A549 (cell line): ENCODE data around the gene HMMR. TPM values are rescaled to one million over a fixed set of nuclear protein-coding genes. Genes with fewer than 3 reads are reported as not detected.
"Not testable (repeated sequence)": the region's sequence is repeated elsewhere in the genome, so short reads cannot be mapped to it uniquely, and the experiment has no call there.

Experiments used
- ATAC-seq, 2 experiments: fragments of 200-7000 bp in 1 of 2; fragments of >200 bp in 1 of 2; cut with Nextera tagmentation in 1 of 2; cut with Tn5 transposase in 1 of 2; 3 replicates each; pipeline versions ENCODE4 v1.8.0 to v1.9.1; 2018 to 2020; ENCODE audit warnings: mild to moderate bottlenecking in 1 of 2, moderate library complexity in 1 of 2
- CTCF ChIA-PET: fragments of 300-600 bp; sonication (Branson Sonifier 250); formaldehyde crosslinking; extraction: SDS; loops from one replicate; lab custom pipeline; 2021; ENCODE audit warnings: antibody characterized with exemption, inconsistent platforms; lab: Yijun Ruan, JAX
- POLR2A ChIA-PET: fragments of 350-600 bp; formaldehyde crosslinking; extraction: SDS; loops from one replicate; lab custom pipeline; 2021; ENCODE audit warnings: antibody characterized with exemption, inconsistent platforms; lab: Yijun Ruan, JAX
- DNase-seq, 2 experiments: peaks; one replicate each; pipeline versions ENCODE4 v3.0.0 to v3.0.0-alpha.2; 2011 to 2016; ENCODE audit warnings: low read depth in 1 of 2, low spot score in 1 of 2
- FAIRE-seq: peaks from 2 replicates; lab custom pipeline; 2011; peaks lifted over from hg19 to GRCh38; lab: Jason Lieb, UNC
- H3K27ac ChIP-seq, 2 experiments: fragments of >200 bp; sonication (Bioruptor Twin); formaldehyde crosslinking; 3 replicates each; pipeline ENCODE4 v1.5.1; 2016 to 2017
- H3K4me1 ChIP-seq: fragments of >200 bp; sonication (Bioruptor Twin); formaldehyde crosslinking; 3 replicates; pipeline ENCODE4 v1.6.1; 2016
- H3K4me2 ChIP-seq: fragments of >200 bp; sonication (Bioruptor Twin); formaldehyde crosslinking; 3 replicates; pipeline ENCODE4 v1.6.1; 2016
- H3K4me3 ChIP-seq: fragments of >200 bp; sonication (Bioruptor Twin); formaldehyde crosslinking; 3 replicates; pipeline ENCODE4 v1.5.1; 2016
- H3K9me3 ChIP-seq: fragments of >200 bp; sonication (Bioruptor Twin); formaldehyde crosslinking; 3 replicates; pipeline ENCODE4 v1.6.1; 2016
- ATOH8 ChIP-seq: fragments of 250-450 bp; sonication (Bioruptor Pico); IDR thresholded peaks from 2 replicates; pipeline ENCODE4 v1.5.0; 2020; ENCODE audit warnings: low read depth, mild to moderate bottlenecking, moderate library complexity
- BCL3 ChIP-seq: fragments of >200 bp; sonication (Bioruptor Twin); formaldehyde crosslinking; IDR thresholded peaks from 3 replicates; pipeline ENCODE4 v1.6.1; 2016
- CEBPB ChIP-seq, 2 experiments: fragments of >200 bp in 1 of 2; sonication (Bioruptor Twin) in 1 of 2; formaldehyde crosslinking in 1 of 2; IDR thresholded peaks; 2 replicates each; pipeline ENCODE4 v1.6.1; 2012 to 2016
- EP300 ChIP-seq, 2 experiments: fragments of >200 bp; sonication (Bioruptor Twin); formaldehyde crosslinking; IDR thresholded peaks; 2 replicates in 1 of 2; 3 replicates in 1 of 2; pipeline ENCODE4 v1.6.1; 2016 to 2017
- ESRRA ChIP-seq: fragments of 150-350 bp; IDR thresholded peaks from 2 replicates; pipeline ENCODE4 v1.6.1; 2014; ENCODE audit warnings: mild to moderate bottlenecking, low read length, borderline replicate concordance
- FOSL2 ChIP-seq, 2 experiments: fragments of 450-650 bp in 1 of 2; fragments of >200 bp in 1 of 2; sonication (Bioruptor Twin) in 1 of 2; formaldehyde crosslinking; IDR thresholded peaks; 2 replicates each; pipeline versions ENCODE4 v1.5.0 to v1.6.1; 2016 to 2020; ENCODE audit warnings: mild to moderate bottlenecking in 1 of 2, moderate library complexity in 1 of 2
- FOXS1 ChIP-seq: fragments of 250-450 bp; sonication (Bioruptor Pico); IDR thresholded peaks from 2 replicates; pipeline ENCODE4 v1.5.0; 2020; ENCODE audit warnings: mild to moderate bottlenecking, moderate library complexity
- HES2 ChIP-seq: fragments of >200 bp; sonication (Bioruptor Twin); formaldehyde crosslinking; IDR thresholded peaks from 2 replicates; pipeline ENCODE4 v1.6.1; 2016
- HMGXB4 ChIP-seq: fragments of 250-450 bp; sonication (Bioruptor Pico); IDR thresholded peaks from 2 replicates; pipeline ENCODE4 v1.5.0; 2021; ENCODE audit warnings: mild to moderate bottlenecking, moderate library complexity, borderline replicate concordance
- HOXB13 ChIP-seq: fragments of 250-450 bp; sonication (Bioruptor Pico); IDR thresholded peaks from 2 replicates; pipeline ENCODE4 v1.5.0; 2020; ENCODE audit warnings: low read depth, mild to moderate bottlenecking, moderate library complexity
- HOXB5 ChIP-seq: fragments of 250-450 bp; sonication (Bioruptor Pico); IDR thresholded peaks from 2 replicates; pipeline ENCODE4 v1.5.0; 2020; ENCODE audit warnings: mild to moderate bottlenecking, moderate library complexity
- JUN ChIP-seq, 2 experiments: fragments of >200 bp; sonication (Bioruptor Twin); formaldehyde crosslinking; IDR thresholded peaks; 2 replicates in 1 of 2; 3 replicates in 1 of 2; pipeline ENCODE4 v1.6.1; 2016 to 2017
- KDM1A ChIP-seq: fragments of 200-600 bp; sonication (generic); IDR thresholded peaks from 2 replicates; pipeline ENCODE4 v1.6.1; 2016; ENCODE audit warnings: low read depth, mild to moderate bottlenecking
- MAFK ChIP-seq: fragments of 450-650 bp; IDR thresholded peaks from 2 replicates; pipeline ENCODE4 v1.6.1; 2014; ENCODE audit not compliant: partially characterized antibody
- MAZ ChIP-seq: fragments of 150-350 bp; IDR thresholded peaks from 2 replicates; pipeline ENCODE4 v1.6.1; 2014; ENCODE audit warnings: antibody characterized with exemption, low read depth, low read length, borderline replicate concordance
- NFE2L2 ChIP-seq: fragments of 150-350 bp; conservative IDR thresholded peaks from 2 replicates; pipeline ENCODE4 v1.6.1; 2014; ENCODE audit warnings: low read length
- NPAS2 ChIP-seq: fragments of 250-450 bp; sonication (Bioruptor Pico); IDR thresholded peaks from 2 replicates; pipeline ENCODE4 v1.8.0; 2022; ENCODE audit warnings: mild to moderate bottlenecking, moderate library complexity, borderline replicate concordance
- PHF8 ChIP-seq: fragments of 200-600 bp; sonication (generic); IDR thresholded peaks from 2 replicates; pipeline ENCODE4 v1.6.1; 2016; ENCODE audit warnings: low read depth, mild to moderate bottlenecking, antibody characterized with exemption, moderate library complexity, borderline replicate concordance
- POLR2A ChIP-seq: IDR thresholded peaks from 2 replicates; pipeline ENCODE4 v1.6.1; 2012; ENCODE audit warnings: mild to moderate bottlenecking, low read length
- RARB ChIP-seq: fragments of 250-450 bp; sonication (Bioruptor Pico); IDR thresholded peaks from 2 replicates; pipeline ENCODE4 v1.8.0; 2021; ENCODE audit warnings: mild to moderate bottlenecking, moderate library complexity
- RCOR1 ChIP-seq: fragments of 150-350 bp; IDR thresholded peaks from 2 replicates; pipeline ENCODE4 v1.6.1; 2014; ENCODE audit warnings: antibody characterized with exemption, low read length, low read depth
- ZSCAN20 ChIP-seq: fragments of 250-450 bp; sonication (Bioruptor Pico); IDR thresholded peaks from 2 replicates; pipeline ENCODE4 v1.8.0; 2022; ENCODE audit warnings: mild to moderate bottlenecking, moderate library complexity
- WGBS: methylation state at CpG from one replicate; pipeline ENCODE4 v1.1.6; 2017; ENCODE audit errors: missing lambda C conversion rate; 5-methylcytosine and 5-hydroxymethylcytosine counted together
- polyA plus RNA-seq, 4 experiments: library from polyadenylated mRNA; depleted of rRNA in 3 of 4; stranded (reverse); fragments of >200 nt; fragmentation: RNase III in 1 of 4; extraction: RNeasy Plus Mini Kit Qiagen cat#74134 plus additional on column Dnase treatment in 1 of 4; gene quantifications; 2 replicates in 3 of 4; 3 replicates in 1 of 4; pipeline ENCODE4 v1.2.3, GENCODE V29; 2011 to 2017

HMMR gene
- polyA plus RNA-seq, 2 of the 4 experiments (the other 2 are of a cell fraction): 34.0 to 66.0 TPM

- Histone ChIP-seq H3K4me3 (no peak overlapping the region), H3K4me1 (peaks cover 13% of the 10 kb centered on the region; the same call in 2 of the 3 replicates), H3K27ac (no peak overlapping the region), H3K4me2 (no peak overlapping the region), H3K9me3 (no peaks in the 10 kb centered on the region)
- POLR2A ChIA-PET: no interaction called here
- TF ChIP-seq NFE2L2: no peak
- TF ChIP-seq ZSCAN20 (CRISPR knock-in tag): no peak
- no peak for TF ChIP-seq ATOH8 (CRISPR knock-in tag)
- no peak for TF ChIP-seq KDM1A
- no peak for TF ChIP-seq HOXB5 (CRISPR knock-in tag)
- TF ChIP-seq RARB: no peak
- no peak for TF ChIP-seq EP300 (IDR thresholded peaks at IDR 0.05)
- no peak for TF ChIP-seq HOXB13
- TF ChIP-seq RCOR1: no peak
- no peak for TF ChIP-seq ESRRA
- TF ChIP-seq CEBPB (IDR thresholded peaks at IDR 0.05): no peak
- no peak for TF ChIP-seq NPAS2 (CRISPR knock-in tag)
- TF ChIP-seq POLR2A: no peak
- no peak for TF ChIP-seq BCL3
- TF ChIP-seq FOXS1 (CRISPR knock-in tag): no peak
- TF ChIP-seq JUN (IDR thresholded peaks at IDR 0.05): no peak
- TF ChIP-seq FOSL2 (IDR thresholded peaks at IDR 0.05): no peak
- TF ChIP-seq FOSL2 (CRISPR knock-in tag; IDR thresholded peaks at IDR 0.05): no peak
- TF ChIP-seq HMGXB4 (CRISPR knock-in tag): no peak
- DNase-seq (no peak), FAIRE-seq (no peak), ATAC-seq (no peak)
- CTCF ChIA-PET: no interaction called here
- 88% methylated on average over 1 of the region's 1 CpG for WGBS
Observed at GRCh38 chr5:163453705-163454104, 6.7 kb upstream of the HMMR start.

GRCh38 chr5:163455406-163455805 is 5.0 kb upstream of the HMMR start:
- POLR2A ChIA-PET: interaction anchor here (0.6 kb wide), 1 partner anchor 48 kb away, joined by 4 read pairs; no protein-coding TSS in a partner anchor

GRCh38 chr5:163456029-163456589 is 4.3 kb upstream of the HMMR start:
- Histone ChIP-seq H3K9me3 (no peaks in the 10 kb centered on the region), H3K4me2 (no peak overlapping the region), H3K4me1 (peaks cover 13% of the 10 kb centered on the region; the same call in 2 of the 3 replicates), H3K27ac (no peak overlapping the region), H3K4me3 (no peak overlapping the region)
- POLR2A ChIA-PET: no interaction called here
- no peak for FAIRE-seq
- ATAC-seq: no peak
- 86% methylated on average over 2 of the region's 2 CpGs for WGBS
- TF ChIP-seq HOXB13 (no peak), PHF8 (no peak), MAZ (no peak), MAFK (peak; percentile 28), HES2 (no peak)
- CTCF ChIA-PET: interaction anchor here (1.1 kb wide), 1 partner anchor 11 kb away, joined by 3 read pairs; no protein-coding TSS in a partner anchor
- DNase-seq: no peak

More at GRCh38 chr5:163455406-163455805, 5.0 kb upstream of the HMMR start:
- FAIRE-seq, H3K4me2 ChIP-seq, H3K27ac ChIP-seq, H3K4me3 ChIP-seq, ATAC-seq, DNase-seq, H3K9me3 ChIP-seq: not testable (repeated sequence)
- peaks cover 13% of the 10 kb centered on the region; the same call in 2 of the 3 replicates for H3K4me1 ChIP-seq
- WGBS: 96% methylated on average over 17 of the region's 17 CpGs
- CTCF ChIA-PET: interaction anchor here (1.1 kb wide), 1 partner anchor 10 kb away, joined by 3 read pairs; no protein-coding TSS in a partner anchor
